Keratinocyte (primary cell): ENCODE data around the gene DYNC2I2. TPM values are rescaled to one million over a fixed set of nuclear protein-coding genes. Genes with fewer than 3 reads are reported as not detected.

Experiments
- DNase-seq: peaks from one replicate; pipeline ENCODE4 v3.0.0-alpha.2; 2011; ENCODE audit warnings: low read depth, missing footprints, low spot score
- FAIRE-seq: peaks from 2 replicates; lab custom pipeline; 2011; peaks lifted over from hg19 to GRCh38; lab: Jason Lieb, UNC
- H2AFZ ChIP-seq: 2 replicates; pipeline ENCODE4 v1.6.0; 2012; ENCODE audit warnings: low read length, control low read depth, inconsistent platforms; ENCODE audit not compliant: control insufficient read depth
- H3K27ac ChIP-seq: 2 replicates; pipeline ENCODE4 v1.5.1; 2011; ENCODE audit warnings: low read length; ENCODE audit not compliant: control insufficient read depth, insufficient read depth
- H3K27me3 ChIP-seq: 3 replicates; pipeline ENCODE4 v1.6.0; 2011; ENCODE audit warnings: low read length; ENCODE audit not compliant: control insufficient read depth, insufficient read depth; ENCODE audit errors: extremely low read depth
- H3K36me3 ChIP-seq, 2 experiments: 2 replicates in 1 of 2; 3 replicates in 1 of 2; pipeline ENCODE4 v1.5.1; 2011; ENCODE audit warnings: low read length in 2 of 2, mild to moderate bottlenecking in 1 of 2; ENCODE audit not compliant: control insufficient read depth in 2 of 2, insufficient read depth in 2 of 2; ENCODE audit errors: extremely low read depth in 1 of 2
- H3K4me1 ChIP-seq: 3 replicates; pipeline ENCODE4 v1.5.1; 2011; ENCODE audit warnings: low read length; ENCODE audit not compliant: control insufficient read depth, insufficient read depth; ENCODE audit errors: extremely low read depth
- H3K4me2 ChIP-seq: 3 replicates; pipeline ENCODE4 v1.6.0; 2011; ENCODE audit warnings: low read depth, low read length; ENCODE audit not compliant: control insufficient read depth, insufficient read depth; ENCODE audit errors: extremely low read depth
- H3K4me3 ChIP-seq, 3 experiments: fragments of 200-600 bp in 1 of 3; sonication (generic) in 1 of 3; 2 replicates in 2 of 3; 3 replicates in 1 of 3; pipeline ENCODE4 v1.5.1; 2011 to 2016; ENCODE audit warnings: low read length in 3 of 3, mild to moderate bottlenecking in 3 of 3, control low read depth in 2 of 3, inconsistent platforms in 1 of 3, low read depth in 1 of 3, mixed read lengths in 1 of 3, mixed run types in 1 of 3, moderate library complexity in 1 of 3; ENCODE audit not compliant: control insufficient read depth in 2 of 3, insufficient read depth in 2 of 3; ENCODE audit errors: extremely low read depth in 1 of 3
- H3K79me2 ChIP-seq: 2 replicates; pipeline ENCODE4 v1.6.0; 2012; ENCODE audit warnings: low read length; ENCODE audit not compliant: control insufficient read depth, insufficient read depth
- H3K9ac ChIP-seq: 3 replicates; pipeline ENCODE4 v1.6.0; 2011; ENCODE audit warnings: low read length; ENCODE audit not compliant: control insufficient read depth, insufficient read depth; ENCODE audit errors: extremely low read depth
- H3K9me1 ChIP-seq: 3 replicates; pipeline ENCODE4 v1.6.0; 2011; ENCODE audit warnings: low read length; ENCODE audit not compliant: control insufficient read depth, insufficient read depth; ENCODE audit errors: extremely low read depth
- H3K9me3 ChIP-seq: 2 replicates; pipeline ENCODE4 v1.5.1; 2012; ENCODE audit warnings: low read depth, low read length; ENCODE audit not compliant: control insufficient read depth
- H4K20me1 ChIP-seq: 3 replicates; pipeline ENCODE4 v1.6.0; 2011; ENCODE audit warnings: low read length; ENCODE audit not compliant: control insufficient read depth, insufficient read depth; ENCODE audit errors: extremely low read depth
- EZH2 ChIP-seq: IDR thresholded peaks from one replicate; pipeline ENCODE4 v1.6.1; 2012; ENCODE audit warnings: inconsistent platforms, mild to moderate bottlenecking, low read length, moderate library complexity
- dilution Hi-C: fragments of 300-500 bp; cut with MboI; formaldehyde crosslinking; loops from one replicate; pipeline ENCODE4 v1.7.0; 2020; ENCODE audit warnings: low sequenced_read_pairs; ENCODE audit not compliant: extremely low pct_ligation_motif_present
- polyA plus RNA-seq, 5 experiments: library from polyadenylated mRNA; depleted of rRNA in 3 of 5; stranded (reverse) in 3 of 5; stranded (forward) in 1 of 5; unstranded in 1 of 5; fragments of >200 nt; gene quantifications; 1 replicate in 1 of 5; 2 replicates in 3 of 5; 3 replicates in 1 of 5; pipeline versions ENCODE4 v1.2.1 to v1.2.3, GENCODE V29; 2011 to 2012; ENCODE audit warnings: missing spikeins in 2 of 5, low read depth in 1 of 5, low replicate concordance in 1 of 5
- TF ChIP-seq, protein P1 (sequence below), 3 experiments: IDR thresholded peaks in 1 of 3; conservative IDR thresholded peaks in 1 of 3; optimal IDR thresholded peaks in 1 of 3; 2 replicates in 2 of 3; 3 replicates in 1 of 3; pipeline versions ENCODE3 to v1.5.1; 2011; ENCODE audit warnings: low read length in 3 of 3, mild to moderate bottlenecking in 3 of 3, moderate library complexity in 2 of 3, control low read depth in 1 of 3, inconsistent platforms in 1 of 3; ENCODE audit not compliant: insufficient read depth in 2 of 3; ENCODE audit errors: extremely low read depth in 1 of 3

Gene DYNC2I2
- polyA plus RNA-seq, 1 donor (not counting 4 experiments of a cell fraction or from before 2014, with no cell fraction given), result 11.5 TPM

DNA sequence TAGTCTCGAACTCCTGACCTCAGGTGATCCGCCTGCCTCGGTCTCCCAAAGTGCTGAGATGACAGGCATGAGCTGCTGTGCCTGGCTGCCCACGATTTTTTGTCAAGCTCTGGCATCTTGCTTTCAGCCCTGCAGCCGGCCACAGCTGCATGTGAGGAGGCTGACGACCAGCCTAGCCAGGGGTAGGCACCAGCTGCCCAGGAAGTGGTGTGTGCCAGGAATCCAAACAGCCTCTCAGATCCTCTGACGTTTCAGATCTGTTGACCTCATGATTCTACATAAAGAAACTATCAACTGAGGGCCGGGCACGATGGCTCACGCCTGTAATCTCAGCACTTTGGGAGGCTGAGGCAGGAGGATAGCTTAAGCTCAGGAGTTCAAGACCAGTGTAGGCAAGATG lies 19.0 kb downstream of the DYNC2I2 start:
- TF ChIP-seq, protein P1, sequence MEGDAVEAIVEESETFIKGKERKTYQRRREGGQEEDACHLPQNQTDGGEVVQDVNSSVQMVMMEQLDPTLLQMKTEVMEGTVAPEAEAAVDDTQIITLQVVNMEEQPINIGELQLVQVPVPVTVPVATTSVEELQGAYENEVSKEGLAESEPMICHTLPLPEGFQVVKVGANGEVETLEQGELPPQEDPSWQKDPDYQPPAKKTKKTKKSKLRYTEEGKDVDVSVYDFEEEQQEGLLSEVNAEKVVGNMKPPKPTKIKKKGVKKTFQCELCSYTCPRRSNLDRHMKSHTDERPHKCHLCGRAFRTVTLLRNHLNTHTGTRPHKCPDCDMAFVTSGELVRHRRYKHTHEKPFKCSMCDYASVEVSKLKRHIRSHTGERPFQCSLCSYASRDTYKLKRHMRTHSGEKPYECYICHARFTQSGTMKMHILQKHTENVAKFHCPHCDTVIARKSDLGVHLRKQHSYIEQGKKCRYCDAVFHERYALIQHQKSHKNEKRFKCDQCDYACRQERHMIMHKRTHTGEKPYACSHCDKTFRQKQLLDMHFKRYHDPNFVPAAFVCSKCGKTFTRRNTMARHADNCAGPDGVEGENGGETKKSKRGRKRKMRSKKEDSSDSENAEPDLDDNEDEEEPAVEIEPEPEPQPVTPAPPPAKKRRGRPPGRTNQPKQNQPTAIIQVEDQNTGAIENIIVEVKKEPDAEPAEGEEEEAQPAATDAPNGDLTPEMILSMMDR (optimal IDR thresholded peaks at IDR 0.05 in 1 of 3, IDR thresholded peaks at IDR 0.05 in 1 of 3, conservative IDR thresholded peaks at IDR 0.05 in 1 of 3; ENCODE audit: extremely low read depth in 1 of 3, insufficient read depth in 2 of 3, low read length in 3 of 3), result no peak
- TF ChIP-seq EZH2, result no peak
- no peak for FAIRE-seq
- Histone ChIP-seq H3K9ac (no peak overlapping the region), H3K79me2 (no peaks in the 10 kb centered on the region), H4K20me1 (no peaks in the 10 kb centered on the region), H3K9me1 (no peaks in the 10 kb centered on the region), H3K27ac (no peak overlapping the region), H3K4me3 (no peak overlapping the region), H3K36me3 (peaks cover 5 to 21% of the 10 kb centered on the region in 2 experiments), H3K27me3 (no peaks in the 10 kb centered on the region), H3K4me1 (peaks cover 19% of the 10 kb centered on the region), H3K9me3 (no peaks in the 10 kb centered on the region), H2AFZ (no peak overlapping the region), H3K4me2 (no peak overlapping the region)
- no peak for DNase-seq
- dilution Hi-C loops, result no loop called here

DNA sequence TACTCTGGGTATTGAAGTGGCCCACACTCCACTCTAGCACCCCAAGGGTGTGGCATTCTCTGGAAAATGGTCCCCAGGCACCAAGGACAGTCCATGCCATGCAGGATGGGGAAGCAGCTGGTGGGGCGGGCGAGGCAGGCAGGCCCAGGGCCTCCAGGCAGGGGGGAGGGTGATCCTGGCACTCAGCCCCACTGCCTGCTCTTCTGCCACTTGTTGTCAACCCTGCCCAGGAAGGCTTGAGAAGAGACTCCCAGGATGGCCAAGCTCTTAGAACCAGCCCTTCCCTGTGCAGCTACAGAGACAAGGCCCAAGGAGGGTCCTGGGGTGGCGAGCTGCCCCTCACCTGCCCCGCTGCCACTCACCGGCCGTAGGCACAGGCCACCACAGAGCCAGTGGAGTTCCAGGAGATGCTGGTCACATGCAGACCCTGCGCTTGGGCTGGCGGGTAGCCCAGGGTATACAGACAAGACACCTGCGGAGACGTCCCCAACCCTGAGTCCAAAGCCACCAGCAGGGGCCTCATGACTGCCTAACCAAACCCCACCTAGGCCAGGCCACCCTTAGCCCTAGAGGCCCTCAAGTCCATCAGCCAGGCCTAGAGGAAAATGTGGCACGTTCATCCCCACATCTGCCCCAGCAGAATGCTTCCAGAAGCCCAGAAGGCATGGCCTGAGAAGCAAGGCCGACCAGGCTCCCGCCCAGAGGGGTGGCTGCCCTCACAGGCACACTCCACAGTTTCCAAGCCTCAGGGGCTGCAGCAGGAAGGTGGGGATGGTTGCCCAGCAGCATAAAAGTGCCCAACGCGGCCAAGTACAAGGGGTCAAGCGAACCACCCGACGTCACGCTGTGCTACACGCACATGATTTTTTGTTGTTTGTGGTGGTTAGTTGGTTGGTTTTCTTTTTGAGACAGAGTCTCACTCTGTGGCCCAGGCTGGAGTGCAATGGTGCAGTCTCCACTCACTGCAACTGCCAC lies 19.8 kb downstream of the DYNC2I2 start:
- H3K9me1 ChIP-seq, result no peaks in the 10 kb centered on the region
- H2AFZ ChIP-seq, result no peak overlapping the region
- dilution Hi-C loops, result no loop called here
- no peaks in the 10 kb centered on the region for H3K9me3 ChIP-seq
- no peaks in the 10 kb centered on the region for H3K27me3 ChIP-seq
- no peak overlapping the region for H3K9ac ChIP-seq
- no peak overlapping the region for H3K27ac ChIP-seq
- DNase-seq, result no peak
- no peak overlapping the region for H3K4me3 ChIP-seq
- H3K4me1 ChIP-seq, result peaks cover 19% of the 10 kb centered on the region
- H3K36me3 ChIP-seq, result peaks cover 9 to 29% of the 10 kb centered on the region in 2 experiments
- no peak overlapping the region for H3K4me2 ChIP-seq
- TF ChIP-seq EZH2, result no peak
- TF ChIP-seq, protein P1 (optimal IDR thresholded peaks at IDR 0.05 in 1 of 3, IDR thresholded peaks at IDR 0.05 in 1 of 3, conservative IDR thresholded peaks at IDR 0.05 in 1 of 3; ENCODE audit: extremely low read depth in 1 of 3, insufficient read depth in 2 of 3, low read length in 3 of 3), result no peak
- FAIRE-seq, result no peak
- H3K79me2 ChIP-seq, result no peaks in the 10 kb centered on the region
- H4K20me1 ChIP-seq, result no peaks in the 10 kb centered on the region
